Measurements from ENCODE around the gene UNC13B.
"Not testable (repeated sequence)": the region's sequence is repeated elsewhere in the genome, so short reads cannot be mapped to it uniquely, and the experiment has no call there.

UNC13B gene

GRCh38 chr9:35229066-35229778 lies 67.4 kb downstream of the UNC13B start:
- DNase-seq = peak; percentile 14

- DNase-seq = peak; percentile 4
These were observed 68.0 kb downstream of the UNC13B start for GRCh38 chr9:35229779-35230143.

- DNase-seq = peak; percentile 2
These were observed 71.2 kb downstream of the UNC13B start for GRCh38 chr9:35232867-35233544.

GRCh38 chr9:35236692-35237091 lies 74.9 kb downstream of the UNC13B start:
- no peak for DNase-seq

GRCh38 chr9:35237311-35237710 lies 75.5 kb downstream of the UNC13B start:
- no peak for DNase-seq

DNA sequence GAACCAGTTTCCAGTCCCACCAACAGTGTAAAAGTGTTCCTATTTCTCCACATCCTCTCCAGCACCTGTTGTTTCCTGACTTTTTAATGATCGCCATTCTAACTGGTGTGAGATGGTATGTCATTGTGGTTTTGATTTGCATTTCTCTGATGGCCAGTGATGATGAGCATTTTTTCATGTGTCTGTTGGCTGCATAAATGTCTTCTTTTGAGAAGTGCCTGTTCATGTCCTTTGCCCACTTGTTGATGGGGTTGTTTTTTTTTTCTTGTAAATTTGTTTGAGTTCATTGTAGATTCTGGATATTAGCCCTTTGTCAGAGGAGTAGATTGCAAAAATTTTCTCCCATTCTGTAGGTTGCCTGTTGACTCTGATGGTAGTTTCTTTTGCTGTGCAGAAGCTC lies 84.1 kb downstream of the UNC13B start:
- DNase-seq = not testable (repeated sequence)

GRCh38 chr9:35253075-35253474 lies 91.3 kb downstream of the UNC13B start:
- DNase-seq = no peak

DNA sequence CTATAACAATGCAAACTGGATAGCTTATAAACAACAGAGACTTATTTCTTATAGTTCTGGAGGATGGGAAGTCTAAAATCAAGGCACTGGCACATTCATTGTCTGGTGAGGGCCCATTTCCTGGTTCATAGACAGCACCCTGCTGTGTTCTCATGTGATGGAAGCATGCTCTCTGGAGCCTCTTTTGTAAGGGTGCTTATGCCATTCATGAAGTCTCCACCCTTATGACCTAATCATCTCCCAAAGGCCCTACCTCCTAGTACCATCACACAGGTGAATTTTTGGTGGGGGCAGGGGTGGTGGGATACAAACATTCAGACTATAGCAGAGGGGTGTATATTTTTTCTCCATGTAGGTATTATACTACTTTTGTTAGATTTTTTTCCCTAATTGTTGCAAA lies 92.4 kb downstream of the UNC13B start:
- peak; percentile 22 for DNase-seq

GRCh38 chr9:35254984-35255857 lies 93.4 kb downstream of the UNC13B start:
- no peak for DNase-seq

DNA sequence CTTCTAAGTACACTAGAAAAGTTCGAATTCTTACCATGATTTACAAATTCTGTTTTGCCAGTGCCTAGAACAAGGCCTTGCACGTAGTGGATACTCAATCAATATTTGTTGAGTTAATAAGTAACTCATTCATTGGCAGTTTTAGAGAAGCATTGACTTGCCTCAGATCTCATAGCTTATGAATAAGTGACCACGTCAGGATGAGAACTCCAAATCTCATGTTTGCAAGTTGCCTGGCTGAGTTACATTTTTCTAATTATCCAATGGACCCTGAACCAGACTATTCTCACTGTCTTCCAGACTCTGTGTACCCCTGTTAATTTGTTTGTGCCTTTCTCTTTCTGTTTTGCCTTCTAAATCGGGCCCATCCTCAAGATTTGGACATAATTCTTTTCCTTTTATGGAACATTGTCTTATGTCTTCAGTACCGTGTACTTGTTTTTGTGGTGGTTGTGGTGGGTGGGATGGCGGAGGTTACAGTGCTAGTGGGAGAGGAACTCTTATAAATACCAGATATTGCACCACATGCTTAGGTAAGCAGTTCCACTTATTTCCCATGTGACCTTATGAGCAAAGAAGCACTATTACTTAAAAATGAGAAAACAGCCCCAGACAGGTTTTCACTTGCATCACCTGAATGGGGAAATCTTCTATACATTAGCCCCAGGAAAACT lies 96.3 kb downstream of the UNC13B start:
- DNase-seq = peak; percentile 79

GRCh38 chr9:35258660-35259474 lies 97.1 kb downstream of the UNC13B start:
- peak; percentile 51 for DNase-seq

DNA sequence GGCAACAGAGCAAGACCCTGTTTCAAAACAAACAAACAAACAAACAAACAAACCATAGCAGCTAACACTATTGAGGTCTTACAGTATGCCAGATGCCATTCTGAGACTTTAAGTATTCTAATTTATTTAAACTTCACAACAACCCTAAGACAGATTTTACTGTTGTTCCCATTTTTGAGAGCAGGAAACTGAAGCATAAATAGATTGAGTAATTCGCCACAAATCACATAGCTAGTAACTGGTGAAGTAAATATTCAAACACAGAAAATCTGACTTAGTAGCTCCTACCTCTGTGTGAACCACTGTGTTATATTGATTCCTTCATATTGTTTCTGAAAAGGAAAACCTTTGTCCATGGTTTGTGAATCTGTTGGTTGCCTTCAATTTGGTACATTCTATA lies 98.4 kb downstream of the UNC13B start:
- peak; percentile 30 for DNase-seq

DNA sequence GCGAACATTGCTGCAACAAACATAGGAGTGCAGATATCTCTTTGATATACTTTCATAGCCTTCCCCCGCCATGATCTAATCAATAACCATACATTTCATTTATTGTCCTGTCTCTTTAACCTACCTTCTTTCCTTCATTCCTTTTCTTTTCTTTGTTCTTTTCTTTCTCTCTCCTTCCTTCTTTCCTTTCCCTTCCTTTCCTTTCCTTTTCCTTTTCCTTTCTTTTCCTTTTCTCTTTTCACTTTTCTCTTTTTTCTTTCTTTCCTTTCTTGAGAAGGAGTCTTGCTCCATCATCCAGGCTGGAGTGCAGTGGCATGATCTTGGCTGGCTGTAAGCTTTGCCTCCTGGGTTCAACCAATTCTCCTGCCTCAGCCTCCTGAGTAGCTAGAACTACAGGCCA lies 100.3 kb downstream of the UNC13B start:
- DNase-seq = no peak

DNA sequence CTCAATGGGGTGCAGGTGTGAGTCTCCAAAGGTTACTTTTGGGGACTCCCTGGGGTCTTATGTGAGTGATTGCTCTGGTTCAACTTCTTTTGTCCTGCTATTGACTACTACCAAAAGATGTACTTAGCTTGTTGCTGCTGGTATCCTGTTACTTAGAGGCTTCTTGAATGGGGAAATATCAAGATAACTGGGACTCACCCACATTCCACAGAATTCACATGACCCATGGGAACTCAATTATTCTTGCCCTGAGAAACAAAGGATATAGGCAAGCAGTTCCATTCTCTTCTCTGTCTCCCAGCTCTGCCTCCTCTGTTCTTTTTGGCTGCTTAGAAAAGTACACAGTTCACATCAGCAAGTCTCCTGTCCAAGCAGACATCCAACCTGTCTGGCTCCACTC lies 105.9 kb downstream of the UNC13B start:
- no peak for DNase-seq

DNA sequence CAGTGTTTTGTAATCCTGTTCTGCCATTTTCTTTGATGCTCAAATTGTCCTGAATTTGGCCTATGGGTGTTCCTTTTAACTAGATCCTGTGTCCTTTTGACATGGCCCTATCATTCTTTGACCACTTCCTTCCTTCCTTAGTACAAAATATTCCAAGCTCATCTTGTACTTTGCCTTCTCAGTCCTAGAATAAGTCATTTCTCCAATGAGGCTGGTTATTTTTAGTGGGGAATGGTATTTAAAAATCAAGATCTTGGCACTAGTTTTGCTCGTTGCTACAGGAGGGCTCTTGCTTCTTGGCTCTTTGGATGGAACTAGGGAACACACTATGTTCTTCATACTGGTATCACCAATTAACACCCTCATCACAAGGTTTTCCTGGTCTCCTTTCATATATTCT lies 108.1 kb downstream of the UNC13B start:
- no peak for DNase-seq

DNA sequence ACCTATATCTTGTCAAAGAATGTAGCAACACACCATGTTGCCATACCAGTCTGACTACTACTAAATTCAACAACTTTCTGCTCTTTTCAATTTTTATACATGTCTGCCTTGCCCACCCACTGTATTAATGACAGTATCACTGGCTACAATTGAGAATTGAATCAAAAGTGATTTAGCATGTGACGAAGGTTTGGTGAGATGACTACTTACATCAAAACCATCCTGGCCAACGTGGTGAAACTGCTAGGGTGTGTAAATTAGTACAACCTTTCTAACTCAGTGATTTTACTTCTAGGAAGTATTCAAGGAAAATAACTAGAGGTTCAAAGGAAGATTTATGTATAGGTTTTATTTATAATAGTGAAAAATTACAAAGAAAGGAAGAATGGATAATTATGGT lies 109.8 kb downstream of the UNC13B start:
- DNase-seq = no peak

DNA sequence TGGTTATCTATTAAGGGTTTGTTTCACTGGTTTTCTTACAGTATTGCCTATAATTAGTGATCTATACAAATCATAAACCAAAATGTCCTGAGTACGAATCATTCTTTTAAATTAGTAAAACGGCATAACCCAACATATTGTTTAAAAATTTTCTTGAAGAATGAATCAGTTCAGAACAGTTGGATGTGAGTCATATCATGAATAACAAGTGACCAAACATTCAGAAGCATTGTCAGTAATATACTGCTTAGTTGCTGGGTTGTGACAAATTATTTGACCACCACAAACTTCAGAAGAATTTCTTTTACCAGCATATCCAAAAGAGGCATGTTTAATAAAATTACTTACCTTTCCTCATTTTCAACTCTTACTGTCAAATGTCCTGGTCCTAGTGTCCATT lies 111.2 kb downstream of the UNC13B start:
- no peak for DNase-seq

- DNase-seq = no peak
These were observed 111.8 kb downstream of the UNC13B start for GRCh38 chr9:35273591-35273990.

DNA sequence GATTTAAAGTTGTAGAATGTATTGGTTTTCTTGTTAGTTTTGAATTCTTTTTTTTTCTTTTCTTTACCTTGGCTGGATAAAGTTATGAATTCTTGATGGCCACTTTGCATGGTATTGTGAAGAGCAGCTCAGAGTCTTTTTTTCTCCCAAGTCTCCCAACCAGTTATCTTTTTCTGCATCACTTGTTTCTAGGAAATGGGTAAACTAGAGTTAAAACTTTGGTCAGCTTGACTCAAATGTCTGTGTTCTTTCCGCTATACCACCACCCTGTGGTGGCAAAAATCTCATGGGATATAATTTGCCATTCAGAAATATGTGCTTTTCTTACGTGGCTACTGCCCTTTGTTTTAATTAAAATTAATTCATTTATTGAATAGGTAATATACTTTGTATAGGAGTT lies 113.2 kb downstream of the UNC13B start:
- DNase-seq = no peak

DNA sequence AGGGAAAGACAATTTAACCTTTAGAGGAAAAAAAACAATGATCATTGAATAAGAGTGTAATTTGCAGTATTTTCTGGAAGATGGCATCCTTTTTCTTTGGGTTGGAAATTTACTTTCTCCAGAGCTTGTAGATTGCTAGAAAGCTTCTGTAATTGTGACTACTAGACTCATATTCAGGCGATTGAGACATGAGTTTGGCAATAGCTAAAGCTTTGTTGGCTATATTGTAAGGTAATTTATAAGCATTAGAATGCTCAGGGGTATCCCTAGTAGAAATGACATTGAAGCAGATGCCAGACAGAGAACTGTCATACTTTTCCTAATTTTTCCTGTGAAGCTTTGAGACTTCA lies 115.3 kb downstream of the UNC13B start:
- DNase-seq = no peak

GRCh38 chr9:35277628-35278359 lies 116.0 kb downstream of the UNC13B start:
- DNase-seq = no peak

GRCh38 chr9:35279946-35280345 lies 118.1 kb downstream of the UNC13B start:
- DNase-seq = no peak

Measured in inflammatory macrophage treated with lipopolysaccharide for 4 hours (primary cell).